ENCODE measurements around the gene SFSWAP. TPM values are rescaled to one million over a fixed set of nuclear protein-coding genes. Genes with fewer than 3 reads are reported as not detected.

SFSWAP gene
- total RNA-seq, 1 donor from 2014 or later, result 18.2 TPM

DNA sequence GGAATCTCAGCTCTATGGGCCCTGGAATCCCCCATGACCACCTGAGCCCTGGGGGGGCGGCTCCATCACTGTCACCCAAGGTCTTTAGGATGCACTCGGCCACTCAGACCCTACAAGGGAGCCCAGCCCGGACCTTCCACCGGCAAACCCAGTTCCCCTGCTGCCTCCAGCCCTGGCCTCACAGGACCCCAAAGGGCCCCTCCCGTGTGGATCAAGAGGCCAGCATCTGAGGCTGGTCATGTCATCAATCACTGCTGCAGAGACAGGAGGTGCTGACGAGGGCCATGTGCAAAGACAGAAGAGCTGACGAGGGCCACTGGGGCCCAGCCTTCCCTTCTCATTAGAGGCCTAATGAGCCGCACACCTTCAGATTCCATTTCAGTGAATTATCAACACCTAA lies 39.0 kb upstream of the SFSWAP start:
- no peak for FAIRE-seq
- Histone ChIP-seq H3K27me3 (ENCODE audit: control insufficient read depth, insufficient read depth, low read length) (no peaks in the 10 kb centered on the region), H3K4me3 (ENCODE audit: low read depth, low read length) (no peak overlapping the region), H3K36me3 (ENCODE audit: control insufficient read depth, insufficient read depth, low read length) (no peaks in the 10 kb centered on the region)
- no peak for DNase-seq (ENCODE audit: low read depth)
- TF ChIP-seq CTCF (IDR thresholded peaks at IDR 0.05; ENCODE audit: insufficient read depth, low read length, severe bottlenecking), result no peak

- FAIRE-seq, result no peak
These were observed 38.5 kb upstream of the SFSWAP start for GRCh38 chr12:131672311-131672940.

DNA sequence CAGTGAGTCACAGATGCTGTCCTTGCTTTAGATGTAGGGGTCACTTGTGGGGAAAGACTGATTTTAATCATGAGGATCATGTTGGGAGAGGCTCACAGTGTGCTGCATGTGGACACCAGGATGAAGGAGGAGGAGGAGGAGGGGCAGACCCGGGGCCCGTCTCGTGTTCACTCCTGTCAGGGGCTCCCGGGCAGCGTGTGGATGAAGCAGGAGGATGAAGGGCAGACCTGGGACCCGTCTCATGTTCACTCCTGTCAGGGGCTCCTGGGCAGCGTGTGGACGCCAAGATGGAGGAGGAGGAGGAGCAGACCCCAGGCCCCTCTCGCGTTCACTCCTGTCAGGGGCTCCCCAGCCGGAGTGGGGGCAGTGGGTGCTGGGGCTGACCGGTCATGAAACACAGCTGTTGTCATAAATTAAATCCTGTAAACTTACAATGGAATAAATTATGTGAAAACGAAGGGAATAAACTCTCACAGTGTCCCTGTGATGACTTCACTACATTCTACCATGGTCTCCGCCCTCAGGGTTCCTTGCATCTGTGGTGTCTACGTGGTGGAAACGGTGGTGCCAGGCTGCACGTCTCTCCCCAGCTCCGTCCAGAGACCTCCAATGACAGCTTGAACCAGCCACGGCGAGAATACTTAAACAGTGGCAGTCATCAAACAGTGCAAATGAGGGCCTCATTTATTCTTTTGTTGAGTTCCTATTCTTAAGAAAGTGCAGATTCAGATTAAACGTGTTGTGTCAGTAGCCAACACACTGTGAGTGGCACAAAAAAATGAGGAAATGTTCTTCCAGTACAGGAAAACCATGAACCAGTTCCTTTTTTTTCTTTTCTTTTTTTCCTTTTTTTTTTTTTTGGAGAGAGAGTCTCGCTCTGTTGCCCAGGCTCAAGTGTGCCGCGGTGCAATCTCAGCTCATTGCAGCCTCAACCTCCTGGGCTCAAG lies 37.7 kb upstream of the SFSWAP start:
- FAIRE-seq, result no peak
- no peaks in the 10 kb centered on the region for H3K27me3 ChIP-seq (ENCODE audit: control insufficient read depth, insufficient read depth, low read length)

More at GRCh38 chr12:131672311-131672940, 38.5 kb upstream of the SFSWAP start:
- no peaks in the 10 kb centered on the region for H3K36me3 ChIP-seq (ENCODE audit: control insufficient read depth, insufficient read depth, low read length)
- no peak overlapping the region for H3K4me3 ChIP-seq (ENCODE audit: low read depth, low read length)
- H3K27me3 ChIP-seq (ENCODE audit: control insufficient read depth, insufficient read depth, low read length), result no peaks in the 10 kb centered on the region
- no peak for TF ChIP-seq CTCF (IDR thresholded peaks at IDR 0.05; ENCODE audit: insufficient read depth, low read length, severe bottlenecking)
- DNase-seq (ENCODE audit: low read depth), result no peak

GRCh38 chr12:131673888-131674257 lies 37.0 kb upstream of the SFSWAP start:
- H3K4me3 ChIP-seq (ENCODE audit: low read depth, low read length), result no peak overlapping the region
- no peaks in the 10 kb centered on the region for H3K36me3 ChIP-seq (ENCODE audit: control insufficient read depth, insufficient read depth, low read length)
- FAIRE-seq (no peak), DNase-seq (ENCODE audit: low read depth) (peak; percentile 48)
- H3K27me3 ChIP-seq (ENCODE audit: control insufficient read depth, insufficient read depth, low read length), result no peaks in the 10 kb centered on the region
- no peak for TF ChIP-seq CTCF (IDR thresholded peaks at IDR 0.05; ENCODE audit: insufficient read depth, low read length, severe bottlenecking)

More for the DNA sequence above, 37.7 kb upstream of the SFSWAP start:
- no peak overlapping the region for H3K4me3 ChIP-seq (ENCODE audit: low read depth, low read length)
- DNase-seq (ENCODE audit: low read depth), result no peak
- no peaks in the 10 kb centered on the region for H3K36me3 ChIP-seq (ENCODE audit: control insufficient read depth, insufficient read depth, low read length)
- TF ChIP-seq CTCF (IDR thresholded peaks at IDR 0.05; ENCODE audit: insufficient read depth, low read length, severe bottlenecking), result no peak

DNA sequence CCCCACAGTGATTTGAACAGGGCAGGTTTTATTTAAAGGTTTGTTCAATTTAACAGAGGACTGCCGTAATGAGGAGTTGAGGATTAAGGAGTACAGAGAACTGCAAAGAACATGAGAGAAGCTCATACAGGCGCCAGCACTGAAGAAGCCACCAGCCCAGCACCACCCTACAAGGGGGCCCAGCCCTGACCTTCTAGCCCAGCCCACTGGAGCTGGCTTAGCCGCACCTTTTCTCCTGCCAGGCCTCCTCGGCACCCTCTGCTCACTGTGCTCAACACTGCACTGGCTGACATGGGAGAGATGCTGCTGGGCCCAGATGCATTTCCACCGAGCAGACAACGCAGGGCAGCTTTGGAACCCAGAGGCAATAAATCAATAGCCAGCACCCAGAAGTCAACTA lies 36.5 kb upstream of the SFSWAP start:
- FAIRE-seq, result no peak
- no peak for DNase-seq (ENCODE audit: low read depth)
- Histone ChIP-seq H3K4me3 (ENCODE audit: low read depth, low read length) (no peak overlapping the region), H3K27me3 (ENCODE audit: control insufficient read depth, insufficient read depth, low read length) (no peaks in the 10 kb centered on the region), H3K36me3 (ENCODE audit: control insufficient read depth, insufficient read depth, low read length) (no peaks in the 10 kb centered on the region)
- TF ChIP-seq CTCF (IDR thresholded peaks at IDR 0.05; ENCODE audit: insufficient read depth, low read length, severe bottlenecking), result no peak
